HG02981 (cell line): ENCODE data around the gene MOK.
"Not testable (repeated sequence)": the region's sequence is repeated elsewhere in the genome, so short reads cannot be mapped to it uniquely, and the experiment has no call there.

Source experiments
- ATAC-seq: cut with Tn5 transposase; IDR thresholded peaks from one replicate; pipeline ENCODE4 v1.9.1; 2021; ENCODE audit warnings: mild to moderate bottlenecking, moderate library complexity; ENCODE audit not compliant: unreplicated experiment

The MOK gene

DNA sequence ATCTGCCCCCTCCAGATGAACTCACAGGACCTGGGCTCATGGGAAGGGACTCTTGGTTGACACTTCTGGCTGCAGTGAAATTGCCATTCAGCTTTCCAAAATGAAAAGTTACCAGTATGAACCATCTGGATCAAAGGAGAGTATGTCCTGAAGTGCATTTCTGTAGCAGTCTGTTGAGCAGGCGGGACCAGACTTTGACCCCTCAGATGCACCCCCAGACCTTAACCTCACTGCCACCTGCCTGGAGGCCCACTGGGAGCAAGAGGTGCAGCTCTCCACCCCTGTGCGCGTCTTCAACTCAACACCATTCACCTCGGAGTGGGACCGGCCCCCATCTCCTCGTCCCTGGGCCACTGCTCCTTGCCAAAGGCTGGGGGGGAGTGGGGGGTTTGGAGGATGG lies 55.0 kb downstream of the MOK start:
- no peak for ATAC-seq

DNA sequence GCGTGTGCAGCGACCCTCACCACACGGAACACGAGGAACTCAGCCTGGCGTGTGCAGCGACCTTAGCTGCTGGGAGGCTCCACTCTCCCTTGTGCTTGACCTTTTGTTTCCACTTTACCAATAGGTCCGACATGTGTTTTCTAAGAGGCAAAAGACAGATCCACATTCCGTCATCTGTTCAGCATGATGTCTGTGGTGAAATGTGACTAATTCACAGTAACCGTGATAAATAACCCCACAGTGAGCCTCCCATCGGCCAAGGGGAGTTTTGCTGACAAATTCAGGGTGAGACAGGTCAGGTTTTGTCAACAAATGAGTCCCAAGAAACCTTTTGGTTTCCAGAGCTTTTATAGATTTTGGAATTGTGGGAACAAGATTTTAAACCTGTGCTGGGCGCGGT lies 55.9 kb downstream of the MOK start:
- ATAC-seq: no peak

DNA sequence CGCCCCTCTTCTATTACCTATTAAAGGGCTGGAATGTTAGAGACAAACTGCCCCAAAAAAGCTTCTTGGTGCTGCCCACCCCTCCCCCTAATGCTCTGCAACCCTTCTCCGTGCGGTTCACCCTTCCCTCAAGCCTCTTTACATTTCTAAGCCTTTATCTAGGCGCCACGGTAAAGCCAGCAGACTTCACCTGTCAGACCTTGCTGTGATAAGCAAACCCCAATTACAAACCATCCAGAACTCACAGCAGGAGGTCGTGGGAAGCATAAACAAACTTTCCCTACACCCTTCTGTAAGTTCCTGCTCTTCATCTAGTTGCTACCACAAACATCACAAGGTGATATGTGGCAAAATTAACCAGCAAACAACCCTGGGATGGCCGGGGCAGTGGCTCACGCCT lies 56.8 kb downstream of the MOK start:
- ATAC-seq: no peak

DNA sequence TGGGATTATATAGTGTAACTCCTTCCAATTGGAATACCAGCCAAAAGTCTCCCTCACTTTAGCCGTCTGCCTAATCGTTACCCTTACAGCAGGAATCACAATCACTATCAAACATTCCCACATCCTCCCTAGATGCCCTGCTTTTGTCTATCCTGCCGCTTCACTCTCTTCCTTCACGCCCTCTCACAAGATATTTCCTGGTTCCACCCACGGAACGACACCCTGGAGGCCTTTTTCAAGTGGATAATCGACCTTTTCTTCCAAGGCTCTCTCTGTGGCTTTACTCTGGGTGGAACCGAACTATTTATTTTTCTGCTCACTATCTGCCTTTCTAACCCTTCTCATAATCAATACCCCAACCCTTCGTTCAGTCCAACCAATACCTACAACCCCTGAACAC lies 58.9 kb downstream of the MOK start:
- ATAC-seq: no peak

DNA sequence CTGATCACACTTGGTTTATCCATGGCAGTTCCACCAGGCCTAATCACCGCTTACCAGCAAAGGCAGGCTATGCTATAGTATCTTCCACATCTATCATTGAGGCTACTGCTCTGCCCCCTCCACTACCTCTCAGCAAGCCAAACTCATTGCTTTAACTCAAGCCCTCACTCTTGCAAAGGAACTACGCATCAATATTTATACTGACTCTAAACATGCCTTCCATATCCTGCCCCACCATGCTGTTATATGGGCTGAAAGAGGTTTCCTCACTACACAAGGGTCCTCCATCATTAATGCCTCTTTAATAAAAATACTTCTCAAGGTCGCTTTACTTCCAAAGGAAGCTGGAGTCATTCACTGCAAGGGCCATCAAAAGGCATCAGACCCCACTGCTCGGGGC lies 61.2 kb downstream of the MOK start:
- not testable (repeated sequence) for ATAC-seq

DNA sequence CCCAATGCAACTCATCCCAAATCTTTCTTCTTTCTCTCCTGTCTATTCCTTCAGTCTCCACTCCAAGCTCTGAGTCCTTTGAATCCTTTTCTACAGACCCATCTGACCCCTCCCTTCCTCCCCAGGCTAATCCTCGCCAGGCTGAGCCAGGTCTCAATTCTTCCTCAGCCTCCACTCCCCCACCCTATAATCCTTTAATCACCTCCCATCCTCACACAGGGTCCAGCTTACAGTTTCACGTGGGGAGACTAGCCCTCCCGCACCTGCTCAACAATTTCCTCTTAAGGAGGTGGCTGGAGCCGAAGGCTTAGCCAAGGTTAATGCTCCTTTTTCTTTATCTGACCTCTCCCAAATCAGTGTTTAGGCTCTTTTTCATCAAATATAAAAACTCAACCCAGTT lies 63.8 kb downstream of the MOK start:
- no peak for ATAC-seq

DNA sequence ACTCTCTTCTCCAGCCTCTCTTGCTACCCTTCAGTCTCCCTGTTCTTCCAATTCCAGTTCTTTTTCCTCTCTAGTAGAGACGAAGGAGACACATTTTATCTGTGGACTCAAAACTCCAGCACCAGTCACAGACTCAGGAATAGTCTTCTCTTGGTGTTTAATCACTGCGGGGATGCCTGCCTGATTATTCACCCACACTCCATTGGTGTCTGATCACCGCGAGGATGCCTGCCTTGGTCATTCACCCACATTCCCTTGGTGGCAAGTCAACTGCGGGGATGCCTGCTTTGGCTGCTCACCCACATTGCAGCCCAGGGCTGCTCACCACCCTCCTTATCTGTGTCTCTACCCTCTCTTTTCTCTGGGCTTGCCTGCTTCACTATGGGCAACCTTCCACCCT lies 64.5 kb downstream of the MOK start:
- ATAC-seq: not testable (repeated sequence)

DNA sequence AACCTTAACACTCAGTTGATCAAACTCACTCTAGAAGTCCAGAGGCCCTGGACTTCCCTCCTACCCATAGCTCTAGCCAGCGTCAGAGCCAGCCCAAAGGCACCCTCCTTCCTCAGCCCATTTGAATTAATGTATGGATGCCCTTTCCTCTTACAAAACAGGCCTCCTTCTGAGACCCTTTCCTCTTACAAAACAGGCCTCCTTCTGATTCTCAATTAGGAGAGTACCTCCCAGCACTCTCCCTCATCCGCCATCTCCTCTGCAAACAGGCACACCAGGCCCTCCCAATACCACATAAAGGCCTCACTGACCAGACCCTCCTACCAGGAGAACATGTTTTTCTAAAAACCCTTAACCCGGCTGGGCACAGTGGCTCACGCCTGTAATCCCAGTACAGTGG lies 65.7 kb downstream of the MOK start:
- ATAC-seq: no peak

DNA sequence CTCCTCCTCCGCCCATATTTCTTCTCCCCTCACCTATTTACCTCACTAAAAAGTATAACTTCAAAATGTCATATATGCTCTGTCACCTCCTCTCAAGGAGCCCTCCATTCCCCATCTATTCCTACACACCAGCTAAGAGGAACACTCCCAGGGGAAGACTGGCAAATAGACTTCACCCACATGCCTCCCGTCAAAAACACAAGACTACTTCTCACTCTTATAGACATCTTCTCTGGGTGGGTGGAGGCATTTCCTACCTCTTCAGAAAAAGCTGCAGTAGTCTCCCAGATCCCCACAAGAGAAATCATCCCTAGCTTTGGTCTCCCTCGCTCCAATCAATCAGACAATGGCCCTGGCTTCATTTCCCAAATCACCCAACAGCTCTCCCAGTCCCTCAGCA lies 66.2 kb downstream of the MOK start:
- ATAC-seq: no peak

DNA sequence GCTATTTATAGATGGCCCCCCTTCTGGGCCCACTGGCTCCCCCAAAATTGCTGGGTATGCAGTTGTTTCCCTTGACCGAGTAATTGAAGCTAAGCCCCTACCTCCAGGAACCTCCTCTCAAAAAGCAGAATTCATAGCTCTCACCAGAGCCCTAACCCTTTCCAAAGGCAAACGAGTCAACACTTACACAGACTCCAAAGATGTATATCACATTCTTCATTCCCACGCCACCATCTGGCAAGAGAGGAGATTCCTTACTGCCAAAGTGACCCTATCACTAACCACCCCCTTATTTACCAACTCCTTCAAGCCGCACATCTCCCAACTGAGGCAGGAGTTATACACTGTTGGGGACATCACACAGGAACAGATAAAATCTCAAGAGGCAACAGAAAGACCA lies 66.8 kb downstream of the MOK start:
- no peak for ATAC-seq

DNA sequence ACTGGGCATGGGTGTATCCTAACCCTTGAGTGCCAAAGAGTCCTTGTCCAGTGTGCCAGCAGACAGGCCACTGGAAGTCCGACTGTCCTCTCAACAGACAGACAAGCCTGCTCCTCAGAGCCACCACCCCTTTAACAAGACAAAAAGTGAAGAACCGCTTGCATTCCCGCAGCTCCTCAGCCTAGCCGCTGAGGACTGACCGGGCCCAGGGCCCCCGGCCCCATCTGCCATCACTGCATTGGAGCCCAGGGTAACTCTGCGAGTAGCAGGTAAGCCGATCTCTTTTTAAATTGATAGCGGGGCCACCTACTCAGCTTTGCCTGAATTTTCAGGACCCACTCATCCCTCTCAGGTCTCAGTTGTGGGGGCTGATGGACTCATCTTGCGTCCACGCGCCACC lies 68.9 kb downstream of the MOK start:
- ATAC-seq: no peak

DNA sequence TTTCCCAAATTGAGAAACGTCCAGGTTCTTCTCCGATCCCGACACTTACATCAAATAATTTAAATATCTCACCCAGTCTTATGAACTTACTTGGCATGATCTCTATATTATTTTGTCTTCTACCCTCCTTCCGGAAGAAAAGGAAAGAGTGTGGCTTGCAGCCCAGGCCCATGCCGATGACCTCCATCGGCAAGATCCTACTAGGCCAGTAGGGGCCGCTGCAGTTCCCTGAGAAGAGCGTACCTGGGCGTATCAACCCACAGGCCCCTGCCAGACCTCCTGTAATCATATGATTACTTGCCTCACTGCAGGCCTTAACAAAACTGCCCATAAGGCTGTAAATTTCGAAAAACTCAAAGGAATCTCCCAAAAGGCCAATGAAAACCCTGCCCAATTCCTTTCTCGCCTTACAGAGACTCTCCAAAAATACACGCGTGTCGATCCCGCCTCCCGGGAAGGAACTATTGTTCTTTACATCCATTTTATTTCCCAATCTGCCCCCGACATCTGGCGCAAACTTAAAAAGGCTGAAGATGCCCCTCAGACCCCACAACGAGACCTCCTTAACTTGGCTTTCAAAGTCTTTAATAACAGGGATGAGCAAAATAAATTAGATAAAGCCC lies 69.6 kb downstream of the MOK start:
- ATAC-seq: peak; percentile 88

DNA sequence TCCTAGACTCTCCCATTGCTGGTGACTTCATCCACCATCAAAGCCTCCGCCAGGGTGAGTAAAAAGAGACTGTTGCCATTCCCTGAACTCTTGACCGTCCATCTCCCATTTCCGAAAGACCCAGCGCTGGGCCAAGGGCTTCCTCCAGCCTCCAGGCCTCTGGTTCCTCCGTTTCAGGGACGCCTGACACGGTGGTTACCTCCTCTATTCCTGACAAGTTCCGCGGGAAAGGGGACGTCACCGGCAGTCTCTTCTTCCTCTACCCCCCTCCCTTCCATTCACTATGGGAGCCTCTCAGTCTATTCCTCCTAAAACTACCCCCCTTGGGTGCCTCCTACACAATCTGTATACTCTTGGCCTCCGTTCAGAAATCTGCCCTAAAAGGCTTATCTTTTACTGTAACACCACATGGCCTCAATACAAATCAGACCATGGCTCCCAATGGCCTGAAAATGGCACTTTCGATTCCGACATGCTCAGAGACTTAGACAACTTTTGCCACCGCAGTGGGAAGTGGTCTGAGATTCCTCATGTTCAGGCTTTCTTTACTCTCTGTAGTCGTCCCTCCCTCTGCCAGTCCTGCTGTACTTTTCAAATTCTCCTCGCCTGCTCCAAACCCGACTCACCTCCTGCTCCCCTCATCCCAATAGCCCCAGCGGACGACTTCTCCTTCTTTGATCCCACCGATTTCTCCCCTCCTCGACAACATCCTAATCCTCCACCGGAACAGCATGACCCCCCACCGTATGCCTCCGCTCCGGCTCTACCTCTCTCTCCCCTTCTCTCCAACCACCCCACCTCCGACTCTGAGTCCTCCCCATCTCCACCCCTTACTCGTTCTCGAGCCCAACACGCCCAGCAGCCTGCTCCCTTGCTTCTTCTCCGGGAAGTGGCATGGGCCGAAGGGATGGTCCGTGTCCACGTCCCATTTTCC lies 70.4 kb downstream of the MOK start:
- no peak for ATAC-seq

DNA sequence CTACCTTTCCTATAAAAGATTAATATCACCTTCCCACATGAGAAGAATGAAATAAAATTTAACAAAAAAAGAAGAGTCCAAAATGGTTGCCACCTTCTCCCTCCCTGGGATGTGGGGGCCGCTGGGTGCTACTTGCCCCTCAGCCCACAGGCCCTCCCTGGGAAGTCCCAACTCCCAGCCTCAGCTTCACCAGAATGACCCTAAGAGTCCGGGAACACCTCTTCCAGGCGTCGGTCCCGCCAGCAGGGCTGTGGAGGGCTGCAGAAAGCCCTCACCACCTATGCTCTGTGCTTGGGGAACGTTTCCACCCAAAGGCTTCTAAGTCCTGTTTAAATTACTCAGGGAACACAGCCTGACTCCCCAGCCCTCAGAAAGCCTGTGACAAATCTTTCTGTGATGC lies 71.9 kb downstream of the MOK start:
- ATAC-seq: no peak

DNA sequence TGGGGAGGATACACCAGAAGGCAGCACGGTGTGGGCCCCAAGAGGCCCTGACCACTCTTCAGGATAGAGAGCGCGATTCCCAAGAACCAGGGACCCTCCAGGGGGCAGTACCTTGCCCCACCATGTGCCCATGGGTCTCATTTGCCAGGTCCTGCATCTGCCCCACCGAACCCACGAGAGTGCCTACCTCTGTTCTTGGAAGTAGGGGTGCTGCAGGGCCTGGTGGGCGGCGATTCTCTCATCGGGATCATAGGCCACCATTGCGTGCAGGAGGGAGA lies 72.7 kb downstream of the MOK start:
- ATAC-seq: no peak

DNA sequence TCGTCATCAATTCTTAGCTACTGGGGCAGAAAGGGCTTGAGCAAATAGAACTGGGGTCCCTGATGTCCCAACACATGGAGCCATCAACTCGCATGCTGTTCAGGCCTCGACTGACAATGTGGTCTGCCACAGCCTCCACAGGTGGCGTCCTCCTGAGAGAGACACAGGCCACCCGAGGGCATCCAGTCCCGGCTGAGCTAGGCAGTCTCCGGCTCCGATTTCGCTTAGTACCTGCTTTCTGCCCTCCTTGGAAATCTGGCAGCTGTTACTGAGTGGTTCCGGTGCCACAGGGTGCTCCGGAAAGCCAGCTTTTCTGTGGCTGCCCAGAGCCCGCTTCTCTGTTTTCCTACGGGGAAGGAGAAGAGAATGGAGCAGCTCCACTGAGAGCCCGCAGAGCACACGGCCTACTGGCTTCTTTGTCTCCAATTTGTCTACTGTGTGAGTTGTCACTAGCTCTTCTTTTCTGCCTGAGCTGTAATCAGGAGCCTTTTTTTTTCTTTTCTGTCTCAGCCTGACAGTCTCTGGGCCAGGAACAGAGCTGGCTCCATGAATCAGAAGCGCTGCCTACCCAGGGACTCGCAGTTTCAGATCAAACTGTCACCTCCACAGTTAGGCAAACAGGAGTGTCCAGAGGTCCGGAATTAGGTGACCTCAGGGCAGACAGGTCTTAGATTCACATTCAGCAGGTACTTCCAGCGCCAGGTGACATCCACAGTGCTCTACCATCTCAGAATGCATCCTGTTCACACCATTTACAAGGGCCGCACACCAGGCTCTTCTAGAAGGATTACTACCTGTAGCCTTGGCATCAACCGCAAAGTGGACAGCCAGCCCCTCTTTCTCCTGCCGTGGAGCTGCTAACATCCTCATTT lies 73.3 kb downstream of the MOK start:
- ATAC-seq: no peak

DNA sequence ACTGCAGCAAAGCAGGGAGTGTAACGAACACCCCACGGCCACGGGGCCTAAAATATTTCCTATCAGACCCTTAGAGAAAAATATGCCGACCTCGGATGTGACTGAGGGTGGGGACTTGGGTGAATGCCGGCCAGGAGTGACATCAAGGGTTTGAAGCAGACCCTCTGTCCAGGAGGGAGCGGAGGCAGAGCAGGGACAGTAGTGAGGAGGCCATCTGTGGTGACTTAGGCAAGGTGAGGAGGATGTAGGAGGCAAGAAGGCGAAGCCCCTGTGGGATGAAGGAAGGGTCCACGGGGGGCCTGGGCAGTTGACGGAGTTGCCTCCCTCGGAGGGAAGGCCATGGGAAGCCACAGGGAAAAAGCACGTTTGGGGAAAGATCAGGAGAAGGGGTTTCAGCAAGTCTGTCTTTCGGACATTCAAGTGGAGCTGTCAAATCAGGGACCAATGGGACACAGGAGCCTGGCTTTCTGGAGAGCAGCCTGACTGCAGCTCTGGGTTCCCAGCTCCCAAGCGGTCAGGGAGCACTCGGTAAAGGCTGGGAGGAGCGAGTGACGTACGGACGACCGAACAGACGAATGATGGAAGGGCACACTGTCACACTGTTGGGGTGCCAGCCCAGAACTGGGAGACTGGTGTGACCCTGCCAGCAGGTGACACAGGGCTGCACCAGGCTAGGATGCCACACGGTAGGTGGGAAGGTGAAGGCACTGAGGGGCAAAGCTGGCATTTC lies 74.3 kb downstream of the MOK start:
- no peak for ATAC-seq

DNA sequence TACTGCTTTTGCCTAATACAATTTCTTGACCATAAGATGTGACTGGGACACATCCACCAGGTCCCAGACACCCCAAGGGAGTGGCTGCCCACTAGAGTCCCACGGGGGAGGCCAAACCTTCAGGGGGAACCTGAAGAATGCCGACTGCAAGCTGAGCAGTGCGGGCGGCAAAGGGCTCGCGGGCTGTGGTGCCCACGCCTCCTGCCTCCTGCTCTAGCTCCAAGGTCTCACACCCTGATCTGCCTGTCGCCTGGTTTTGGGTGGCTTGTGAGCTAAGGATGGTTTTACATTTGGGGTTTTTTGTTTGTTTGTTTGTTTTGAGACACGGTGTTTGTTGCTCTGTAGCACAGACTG lies 75.2 kb downstream of the MOK start:
- ATAC-seq: no peak

DNA sequence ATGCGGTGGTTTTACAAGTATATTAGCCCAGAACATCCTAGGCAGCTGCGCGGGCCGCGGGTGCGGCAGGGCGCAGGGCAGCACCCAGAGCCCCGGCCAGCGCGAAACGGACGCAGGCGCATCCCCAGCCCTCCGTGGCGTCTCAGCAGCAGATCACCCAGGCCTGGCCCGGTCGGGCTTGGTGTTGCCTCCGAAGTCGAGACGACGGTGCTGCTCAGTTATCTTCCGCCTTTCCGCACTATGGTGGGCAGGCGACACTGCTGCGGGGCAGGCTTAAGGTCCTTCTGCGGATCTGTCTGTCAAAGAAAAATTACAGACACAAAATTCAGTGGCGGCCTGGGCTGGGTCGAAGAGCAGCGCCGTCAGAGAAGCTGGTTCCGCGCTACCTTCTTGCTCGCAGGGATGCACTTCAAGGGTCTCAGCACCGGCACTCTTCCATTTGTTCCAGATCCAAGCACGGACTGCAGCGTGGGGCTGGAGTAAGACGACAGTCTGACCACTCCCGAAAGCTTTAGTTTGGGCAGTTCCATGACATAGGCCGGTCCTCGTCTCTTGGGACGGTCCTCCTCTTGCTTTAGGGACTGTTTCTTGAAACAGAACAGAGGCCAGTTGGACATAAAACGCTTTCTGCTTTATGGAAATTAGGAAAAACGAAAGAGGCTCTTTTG lies 75.8 kb downstream of the MOK start:
- no peak for ATAC-seq

DNA sequence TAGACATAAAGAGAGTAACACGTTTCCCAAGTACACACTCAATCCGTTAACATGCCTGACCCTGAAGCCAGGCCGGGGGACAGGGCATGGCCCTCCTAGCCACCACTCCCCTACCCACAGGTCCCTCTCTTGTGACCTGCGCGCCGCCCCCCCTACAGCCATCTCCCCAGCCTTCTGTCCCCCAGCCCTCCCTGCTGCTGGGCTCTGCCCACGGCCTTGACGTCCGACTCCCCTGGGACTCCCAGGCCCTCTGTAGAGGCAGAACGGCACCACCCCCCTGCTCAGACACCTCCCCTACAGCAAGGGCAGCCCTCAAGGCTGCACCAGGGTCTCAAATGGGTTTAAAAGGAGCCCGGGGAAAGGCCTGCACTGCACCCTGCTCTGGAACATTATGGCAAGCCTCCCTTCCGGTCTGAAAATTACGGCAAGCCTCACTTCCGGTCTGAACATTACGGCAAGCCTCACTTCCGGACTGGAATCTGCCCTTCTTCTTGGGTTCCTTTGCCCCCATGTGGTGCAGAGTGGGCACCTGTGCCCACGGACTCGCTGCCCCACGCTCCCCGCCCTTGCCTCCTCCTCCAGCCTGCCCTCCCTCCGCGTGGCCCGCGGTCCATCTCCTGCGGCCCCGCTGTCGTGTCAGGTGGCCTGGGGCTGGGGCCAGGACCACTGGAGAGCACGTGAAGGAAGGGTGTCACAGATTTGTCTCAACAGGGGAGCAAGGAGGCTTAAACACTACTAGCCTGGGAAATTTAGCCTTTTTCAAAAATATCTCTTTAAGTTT lies 77.6 kb downstream of the MOK start:
- no peak for ATAC-seq
